Measurements from ENCODE around the gene RAD51B.
A peak's percentile ranks its signal among the peaks of the same experiment; 100 is the strongest.

RAD51B gene

GRCh38 chr14:68397371-68397811 lies 577.8 kb downstream of the RAD51B start:
- no peak for DNase-seq

DNA sequence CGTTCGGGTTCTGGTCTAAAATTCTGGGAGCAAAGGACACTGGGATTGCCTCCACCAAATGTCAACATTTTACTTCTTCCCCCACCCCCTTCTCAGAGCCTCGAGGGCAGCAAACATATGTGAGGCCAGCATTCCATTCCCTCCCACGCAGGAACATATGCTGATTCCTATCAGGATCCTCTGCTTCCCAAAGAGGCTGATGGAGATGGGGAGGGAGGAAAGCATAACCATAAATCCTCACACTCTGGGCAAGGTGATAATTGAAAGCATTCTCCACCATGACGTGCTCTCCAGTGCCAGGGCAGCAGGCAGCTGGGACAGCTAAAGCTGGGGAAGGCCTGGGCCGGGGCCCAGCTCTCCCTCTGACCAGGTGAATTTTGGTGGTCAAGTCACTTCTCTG lies 578.2 kb downstream of the RAD51B start:
- peak; percentile 94 for DNase-seq

DNA sequence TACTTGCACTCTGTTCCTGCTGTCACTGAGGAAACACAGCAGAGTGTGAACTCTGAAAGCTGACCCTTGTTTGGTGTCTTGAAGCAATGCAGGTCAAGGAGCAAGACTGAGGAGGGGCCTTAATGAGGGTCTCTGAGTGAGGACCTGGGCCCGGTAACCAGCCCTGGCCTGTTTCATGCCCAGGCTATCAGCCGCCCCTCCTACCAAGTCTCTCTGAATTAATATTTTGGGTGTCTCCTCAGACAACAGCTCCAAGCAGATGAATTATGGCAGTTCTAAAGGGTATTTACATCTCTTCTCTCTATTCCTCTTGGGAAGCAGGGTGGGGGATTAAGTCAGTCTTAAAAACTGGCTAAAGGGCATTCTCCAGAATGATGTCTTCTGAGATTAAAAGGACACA lies 578.8 kb downstream of the RAD51B start:
- no peak for DNase-seq

- no peak for DNase-seq
Observed at GRCh38 chr14:68399971-68400370, 580.4 kb downstream of the RAD51B start.

DNA sequence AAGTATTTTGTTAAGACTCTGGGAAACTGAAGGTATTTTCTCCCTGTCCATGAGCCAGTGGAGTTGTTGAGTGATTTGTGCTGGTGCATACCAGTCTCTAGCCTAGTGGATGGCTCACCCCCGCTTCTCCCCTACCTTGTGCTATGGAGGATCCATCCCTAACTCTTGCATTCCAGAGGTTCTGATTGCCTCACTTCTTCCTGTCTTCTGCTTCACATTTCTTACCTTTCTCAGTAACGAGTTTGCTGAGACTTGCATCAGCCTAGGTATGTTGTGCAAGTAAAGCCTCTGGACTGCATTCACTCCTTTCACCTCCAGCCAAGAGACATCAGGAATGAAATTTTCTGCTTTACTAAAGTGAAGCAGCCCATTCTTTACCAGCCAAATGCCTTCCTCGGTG lies 581.7 kb downstream of the RAD51B start:
- peak; percentile 84 for DNase-seq

DNA sequence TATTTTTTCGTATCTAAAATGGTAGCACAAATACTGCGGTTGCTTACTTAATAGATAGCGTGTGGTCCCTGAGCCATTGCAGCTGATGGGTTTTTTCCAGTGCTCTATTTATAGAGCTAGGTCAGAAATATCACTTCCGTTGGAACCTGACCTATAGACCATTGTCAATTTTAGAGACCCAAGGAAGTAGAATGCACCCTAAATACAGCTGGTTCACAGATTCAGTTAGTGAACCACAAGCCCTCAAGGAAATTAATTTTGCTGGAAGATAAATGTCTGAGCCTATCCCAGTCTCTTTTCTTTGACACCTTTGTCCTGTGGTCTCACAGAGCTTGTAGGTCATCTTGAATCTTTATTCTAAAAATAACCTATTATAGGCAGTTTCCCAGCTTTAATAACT lies 582.3 kb downstream of the RAD51B start:
- DNase-seq, result no peak

- no peak for DNase-seq
Observed at GRCh38 chr14:68402525-68403101, 583.0 kb downstream of the RAD51B start.

DNA sequence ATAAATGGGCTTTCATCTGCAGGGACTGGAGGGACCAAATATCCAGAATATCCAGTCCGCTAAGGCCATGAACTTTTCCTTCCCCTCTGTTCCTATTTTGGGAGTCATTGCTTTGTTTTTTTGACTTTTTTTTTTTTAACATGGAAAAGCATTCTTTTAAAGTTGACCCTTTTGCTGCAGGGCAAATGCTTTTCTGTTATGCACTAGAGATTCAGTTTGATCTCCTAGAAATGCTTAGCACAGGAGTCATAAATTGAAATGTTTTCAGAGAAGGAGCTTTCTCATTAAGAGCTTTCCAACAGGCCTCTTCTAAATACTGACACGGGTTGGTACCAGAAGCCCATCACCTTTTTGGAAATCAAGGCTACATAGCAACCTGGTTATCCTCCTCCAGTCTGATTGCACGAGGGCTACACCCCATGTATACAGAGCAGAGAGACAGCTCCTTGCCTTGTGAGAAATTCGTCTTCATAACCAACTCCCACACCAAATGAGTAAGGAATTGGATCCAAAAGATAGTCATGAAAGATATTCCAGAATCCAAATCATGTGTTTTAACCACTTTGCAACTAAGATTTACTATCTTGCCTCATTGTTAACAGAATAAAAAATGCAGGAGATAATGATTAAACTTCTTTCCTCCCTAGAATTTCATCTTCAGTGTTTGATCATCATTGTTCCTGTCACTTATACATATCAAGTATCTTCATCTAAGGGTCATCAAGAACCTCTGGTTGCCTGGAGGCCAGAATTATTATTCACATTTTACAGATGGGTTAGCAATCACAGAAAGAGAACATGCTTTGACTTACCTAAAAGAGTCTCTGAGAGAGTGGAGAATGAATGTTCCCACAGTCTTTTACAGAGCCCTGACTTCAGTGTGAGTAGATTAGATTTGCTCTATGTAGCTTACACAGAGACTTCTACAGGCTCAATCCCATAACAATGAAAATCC lies 583.9 kb downstream of the RAD51B start:
- peak; percentile 33 for DNase-seq

GRCh38 chr14:68404146-68404527 lies 584.6 kb downstream of the RAD51B start:
- DNase-seq, result no peak

DNA sequence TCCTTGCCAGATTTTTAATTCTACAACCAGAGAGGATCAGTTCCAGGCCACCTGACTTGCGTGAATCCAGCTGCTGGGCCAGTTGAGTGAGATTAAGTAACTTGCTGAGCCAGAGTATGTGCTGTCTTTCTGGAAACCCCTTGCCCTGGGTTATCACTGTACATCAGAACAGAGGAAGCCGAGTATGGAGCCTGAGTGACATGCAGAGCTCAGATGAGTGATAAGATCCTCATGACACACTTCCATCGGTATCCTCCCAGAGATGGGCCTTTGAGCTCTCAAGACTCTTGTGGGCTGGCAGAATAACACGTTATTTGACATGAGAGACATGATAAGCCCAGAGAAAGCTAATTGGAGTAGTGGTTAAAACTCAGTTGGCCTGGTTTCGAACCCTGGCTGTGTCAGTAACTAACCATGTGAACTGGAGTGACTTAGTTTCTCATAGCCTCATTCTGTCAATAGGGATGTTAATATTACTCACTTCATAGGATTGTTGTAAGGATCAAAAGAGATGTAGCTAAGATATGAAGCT lies 585.1 kb downstream of the RAD51B start:
- peak; percentile 53 for DNase-seq

- DNase-seq, result peak; percentile 87
Observed at GRCh38 chr14:68405961-68406360, 586.4 kb downstream of the RAD51B start.

DNA sequence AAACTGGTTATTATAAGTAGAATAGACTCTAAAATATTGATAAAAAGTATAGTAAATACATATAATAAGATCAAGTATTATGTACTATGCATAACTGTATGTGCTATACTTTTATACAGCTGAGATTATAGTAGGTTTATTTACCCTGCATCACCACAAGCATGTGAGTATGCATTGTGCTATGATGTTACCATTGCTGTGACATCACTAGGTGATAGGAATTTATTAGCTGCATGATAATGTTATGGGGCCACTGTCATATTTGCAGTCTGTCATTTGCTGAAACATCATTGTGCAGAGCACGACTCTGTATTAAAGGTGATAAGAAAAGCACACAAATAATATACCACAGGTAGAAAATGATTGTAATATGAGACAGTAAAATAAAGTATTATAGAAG lies 587.7 kb downstream of the RAD51B start:
- DNase-seq, result no peak

DNA sequence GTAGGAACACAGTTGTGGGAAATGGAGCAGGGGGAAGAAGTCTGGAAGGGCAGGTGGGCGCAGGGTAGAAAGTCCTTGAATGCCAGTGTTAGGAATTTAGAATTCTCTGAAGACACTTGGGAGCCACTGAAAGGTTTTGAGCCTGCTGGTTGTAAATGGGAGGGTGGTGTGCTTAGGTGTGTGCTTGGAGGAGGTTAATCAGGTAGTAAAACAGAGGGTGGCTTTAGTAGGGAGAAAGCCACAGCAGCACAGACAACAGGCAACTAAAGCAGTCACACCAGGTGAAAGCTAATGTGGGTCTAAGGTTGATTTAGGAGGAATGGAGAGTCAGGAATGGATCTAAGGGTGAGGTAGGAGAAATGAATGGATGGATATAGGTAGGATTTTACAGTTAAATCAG lies 588.2 kb downstream of the RAD51B start:
- no peak for DNase-seq

GRCh38 chr14:68408680-68409079 lies 589.1 kb downstream of the RAD51B start:
- peak; percentile 38 for DNase-seq

DNA sequence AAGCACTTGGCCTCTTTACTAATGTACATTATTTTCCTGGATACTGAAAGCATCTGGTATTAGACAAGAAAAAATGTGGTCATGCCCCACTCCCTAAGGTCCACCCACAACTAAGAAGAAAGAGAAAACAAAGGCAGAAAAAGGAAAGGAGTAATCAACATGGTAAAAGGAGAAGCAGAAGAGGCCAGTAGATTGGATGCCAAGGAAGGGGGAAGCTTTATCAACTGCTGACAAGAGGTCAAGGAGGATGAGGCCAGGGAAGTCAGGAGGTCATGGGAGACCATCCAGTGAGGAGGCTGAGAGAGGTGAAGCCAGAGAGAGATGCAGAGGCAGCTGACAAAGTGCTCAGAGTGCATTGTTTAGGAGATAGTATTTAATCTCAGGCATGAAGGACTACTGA lies 589.8 kb downstream of the RAD51B start:
- peak; percentile 20 for DNase-seq

- no peak for DNase-seq
Observed at GRCh38 chr14:68412505-68413465, 593.2 kb downstream of the RAD51B start.

GRCh38 chr14:68413509-68413908 lies 593.9 kb downstream of the RAD51B start:
- no peak for DNase-seq

DNA sequence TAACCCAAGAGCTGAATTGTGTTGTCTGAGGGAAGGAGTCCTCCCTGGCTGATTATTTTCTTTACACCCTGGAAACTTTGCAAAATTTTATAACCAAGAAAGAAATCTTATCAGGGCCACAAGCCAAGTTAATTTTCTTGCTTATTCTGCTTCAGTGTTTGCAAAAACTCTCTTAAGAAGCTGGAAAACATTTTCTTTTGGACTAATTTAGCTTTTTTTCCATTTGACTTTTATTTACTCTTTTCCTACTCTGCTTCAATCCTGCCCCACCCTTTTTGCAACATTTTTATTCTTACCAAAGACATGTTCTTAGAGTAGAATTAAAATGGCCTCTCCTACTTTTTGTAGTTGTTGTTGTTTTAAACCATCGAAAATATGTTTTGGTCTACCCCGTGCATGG lies 594.5 kb downstream of the RAD51B start:
- DNase-seq, result no peak

DNA sequence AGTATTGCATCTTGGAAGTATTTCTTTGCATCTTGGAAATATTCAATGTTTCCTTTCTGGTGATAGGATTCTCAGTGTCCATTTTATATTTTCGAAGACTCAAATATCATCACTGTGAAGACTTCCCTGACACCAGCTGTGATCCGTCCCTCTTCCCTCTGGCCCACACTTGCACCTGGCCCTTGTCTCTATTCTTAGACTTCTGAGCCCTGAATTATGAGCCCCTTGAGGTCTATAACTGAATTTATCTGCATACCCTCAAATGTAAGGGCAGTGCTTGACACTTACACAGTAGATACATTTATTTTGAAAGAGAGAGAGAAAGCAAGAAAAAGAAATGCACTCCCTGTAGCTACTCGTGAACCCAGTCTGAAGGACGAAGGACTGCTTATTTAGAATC lies 596.6 kb downstream of the RAD51B start:
- DNase-seq, result no peak

DNA sequence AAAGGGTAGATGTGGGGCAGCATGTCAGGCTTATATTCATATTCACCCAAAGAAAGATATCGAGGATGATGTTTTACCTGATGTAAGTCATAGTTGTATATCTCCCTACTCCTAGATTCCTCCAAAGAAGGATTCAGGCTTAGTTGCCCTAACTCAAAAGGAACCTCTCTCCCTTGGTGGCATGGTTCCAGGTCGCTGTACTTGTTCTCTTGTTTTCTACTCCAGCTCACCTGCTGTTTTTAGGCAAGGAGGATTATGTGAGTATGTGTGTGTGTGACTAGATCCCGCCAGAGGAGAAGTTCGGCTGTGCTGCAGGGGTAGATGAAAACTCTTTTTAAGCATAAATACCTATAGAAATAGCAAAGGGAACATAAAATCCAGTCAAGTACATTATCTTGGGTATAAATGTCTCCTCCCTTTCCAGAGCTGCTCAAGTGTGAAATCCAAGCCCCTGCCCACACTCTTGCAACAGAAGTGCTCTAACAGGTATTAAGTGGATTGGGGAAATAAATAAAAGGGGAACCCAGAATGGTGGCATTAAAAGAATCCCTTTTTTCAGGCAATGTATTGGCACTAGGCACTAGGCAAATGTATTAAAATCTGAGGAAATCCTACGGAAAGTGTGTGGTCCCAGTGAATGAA lies 597.6 kb downstream of the RAD51B start:
- DNase-seq, result no peak

DNA sequence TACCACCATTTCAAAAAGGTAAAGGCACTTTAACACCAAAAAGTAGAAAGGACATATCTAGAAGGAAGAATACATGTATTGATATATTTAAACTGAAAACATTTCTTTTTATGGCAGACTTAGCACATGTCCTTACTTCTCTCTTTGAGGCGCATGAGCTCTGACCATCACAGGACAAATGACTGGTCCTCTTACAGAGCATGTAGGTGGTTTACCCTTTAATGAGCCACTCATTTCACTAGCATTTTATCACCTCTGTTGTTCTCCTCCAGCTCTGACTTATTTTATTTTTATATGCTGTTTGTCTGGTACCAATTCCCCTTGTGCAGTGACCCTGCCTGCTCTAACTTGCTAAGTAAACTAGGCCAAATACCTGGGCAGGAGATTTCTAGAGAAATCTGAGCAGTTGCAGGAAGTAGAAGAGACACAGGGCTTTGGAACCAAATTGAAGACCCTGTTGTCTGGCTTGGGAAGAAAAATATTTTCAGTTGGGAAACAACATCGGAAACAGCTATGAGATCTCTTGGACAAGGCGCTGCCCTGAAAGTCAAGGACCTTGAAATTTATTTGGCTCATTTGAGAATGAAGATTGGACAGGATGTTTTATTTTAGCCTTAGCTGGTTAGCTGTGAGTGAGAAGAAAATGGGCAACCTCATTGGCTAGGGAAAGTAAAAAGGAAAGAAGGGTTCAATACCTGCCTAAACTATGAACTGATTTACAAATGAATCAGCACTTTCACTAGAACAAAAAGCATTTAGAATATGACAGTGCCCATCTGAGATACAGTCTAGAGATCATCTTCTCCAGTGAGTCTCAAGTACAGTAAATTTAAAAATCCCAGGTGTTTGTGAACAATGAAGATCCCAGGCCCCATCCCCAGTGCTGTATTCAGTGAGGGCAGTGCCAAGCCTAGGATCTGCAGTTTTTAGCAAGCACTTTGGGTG lies 598.9 kb downstream of the RAD51B start:
- DNase-seq, result no peak
